GM12891 (cell line): ENCODE data around the gene CTDP1.

Experiments used
- POLR2A ChIP-seq: IDR thresholded peaks from 2 replicates; pipeline ENCODE4 v1.6.1; 2011; ENCODE audit warnings: low read depth, low read length, control low read depth
- POLR2AphosphoS5 ChIP-seq: IDR thresholded peaks from 2 replicates; pipeline ENCODE4 v1.6.1; 2011; ENCODE audit warnings: low read depth, low read length, control low read depth

- TF ChIP-seq POLR2A (no peak), POLR2AphosphoS5 (no peak)
These were observed 92.0 kb downstream of the CTDP1 start for GRCh38 chr18:79771446-79772107.
